K562 (cell line): ENCODE results near the gene RSPH9. TPM values are rescaled to one million over a fixed set of nuclear protein-coding genes. Genes with fewer than 3 reads are reported as not detected.

Source experiments
- ASH1L ChIP-seq: fragments of 450-650 bp; IDR thresholded peaks from 2 replicates; pipeline ENCODE4 v1.6.1; 2018; ENCODE audit warnings: borderline replicate concordance, mild to moderate bottlenecking, low read depth; ENCODE audit not compliant: partially characterized antibody
- BMI1 ChIP-seq: fragments of 150-350 bp; IDR thresholded peaks from 2 replicates; pipeline ENCODE4 v1.6.1; 2014; ENCODE audit warnings: low read length
- CREB1 ChIP-seq, 2 experiments: sonication (generic) in 1 of 2; formaldehyde crosslinking in 1 of 2; IDR thresholded peaks; 2 replicates each; pipeline versions ENCODE4 v1.6.1 to v1.8.0; 2012 to 2022; ENCODE audit warnings: inconsistent platforms in 1 of 2, mild to moderate bottlenecking in 1 of 2, missing genetic modification reagents in 1 of 2, moderate library complexity in 1 of 2
- GABPB1 ChIP-seq: sonication (generic); formaldehyde crosslinking; IDR thresholded peaks from 2 replicates; pipeline ENCODE4 v1.8.0; 2022; ENCODE audit warnings: mild to moderate bottlenecking, missing genetic modification reagents
- HBP1 ChIP-seq: fragments of 450-650 bp; formaldehyde crosslinking; IDR thresholded peaks from 2 replicates; pipeline ENCODE4 v1.4.0; 2022; ENCODE audit warnings: missing genetic modification characterization
- LCOR ChIP-seq: sonication (generic); formaldehyde crosslinking; IDR thresholded peaks from 2 replicates; pipeline ENCODE4 v1.8.0; 2022; ENCODE audit warnings: mild to moderate bottlenecking, missing genetic modification reagents
- MTA1 ChIP-seq: fragments of 450-650 bp; IDR thresholded peaks from 2 replicates; pipeline ENCODE4 v1.6.1; 2017; ENCODE audit warnings: borderline replicate concordance
- NFATC3 ChIP-seq: fragments of 450-650 bp; IDR thresholded peaks from 2 replicates; pipeline ENCODE4 v1.6.1; 2017; ENCODE audit warnings: mild to moderate bottlenecking
- POLR2AphosphoS2 ChIP-seq: IDR thresholded peaks from 2 replicates; pipeline ENCODE4 v1.6.1; 2012; ENCODE audit warnings: low read length, improper control_type of control experiment
- SLC30A9 ChIP-seq: fragments of 250-450 bp; sonication (Bioruptor Pico); IDR thresholded peaks from 2 replicates; pipeline ENCODE4 v1.8.0; 2022; ENCODE audit warnings: mild to moderate bottlenecking, moderate library complexity
- TGIF2 ChIP-seq: sonication (generic); formaldehyde crosslinking; IDR thresholded peaks from 2 replicates; pipeline ENCODE4 v1.8.1; 2022; ENCODE audit warnings: mild to moderate bottlenecking, missing genetic modification reagents, moderate library complexity
- USF1 ChIP-seq: sonication (generic); formaldehyde crosslinking; IDR thresholded peaks from 2 replicates; pipeline ENCODE4 v1.9.0; 2022; ENCODE audit warnings: mild to moderate bottlenecking, missing genetic modification reagents
- ZNF318 ChIP-seq, 2 experiments: fragments of 450-650 bp; IDR thresholded peaks; 2 replicates each; pipeline ENCODE4 v1.6.1; 2016; ENCODE audit warnings: mild to moderate bottlenecking in 2 of 2, borderline replicate concordance in 1 of 2, low read depth in 1 of 2, moderate library complexity in 1 of 2
- ZNF384 ChIP-seq: IDR thresholded peaks from 2 replicates; pipeline ENCODE4 v1.6.1; 2012; ENCODE audit warnings: low read depth, low read length, improper control_type of control experiment
- ZNF655 ChIP-seq: fragments of 250-450 bp; sonication (Bioruptor Pico); IDR thresholded peaks from 2 replicates; pipeline ENCODE4 v1.5.0; 2021
- polyA plus RNA-seq, 8 experiments: library from polyadenylated mRNA; depleted of rRNA in 4 of 8; stranded (reverse) in 5 of 8; unstranded in 3 of 8; fragments of >200 nt; fragmentation: Nextera tagmentation in 2 of 8; fragmentation: Illumina TruSeq in 1 of 8; extraction: Ambion mirVana in 2 of 8; extraction: Trizol in 1 of 8; gene quantifications; 2 replicates each; pipeline versions ENCODE4 v1.2.1 to v1.2.3, GENCODE V29; 2011 to 2014; ENCODE audit warnings: inconsistent platforms in 1 of 8, missing spikeins in 1 of 8
- total RNA-seq, 7 experiments: library from RNA; depleted of rRNA in 6 of 7; stranded (reverse); fragments of >200 nt in 6 of 7; fragmentation: Illumina TruSeq in 2 of 7; extraction: Trizol in 2 of 7; gene quantifications; 2 replicates each; pipeline versions ENCODE4 v1.2.1 to v1.2.3, GENCODE V29; 2011 to 2021; ENCODE audit warnings: low replicate concordance in 1 of 7

RSPH9 gene
- total and polyA plus RNA-seq, 9 of the 15 experiments (the other 6 are each of a cell fraction or from before 2014, with no cell fraction given) = 0.05 to 0.60 (median 0.39) TPM; not detected in 6

- no peak for TF ChIP-seq CREB1 (IDR thresholded peaks at IDR 0.05)
- TF ChIP-seq CREB1 (CRISPR knock-in tag; IDR thresholded peaks at IDR 0.05) = no peak
- no peak for TF ChIP-seq USF1 (CRISPR knock-in tag)
- TF ChIP-seq MTA1 = no peak
- no peak for TF ChIP-seq ZNF318 (IDR thresholded peaks at IDR 0.05; ENCODE audit: borderline replicate concordance in 1 of 2, low read depth in 1 of 2)
- no peak for TF ChIP-seq GABPB1 (CRISPR knock-in tag)
- TF ChIP-seq POLR2AphosphoS2 = peak; percentile 51; the same call in 1 of the 2 replicates
- TF ChIP-seq BMI1 = no peak
- TF ChIP-seq HBP1 (CRISPR knock-in tag) = no peak
- TF ChIP-seq ZNF384 = no peak
- no peak for TF ChIP-seq ZNF655 (CRISPR knock-in tag)
- no peak for TF ChIP-seq NFATC3
- TF ChIP-seq LCOR = 0 out of 2 replicates have a peak, but pooled peaks have one; percentile 43
- TF ChIP-seq TGIF2 (CRISPR knock-in tag) = no peak
- TF ChIP-seq SLC30A9 (CRISPR knock-in tag) = no peak
- TF ChIP-seq ASH1L = no peak
Measured at GRCh38 chr6:43623880-43624785, 20.7 kb upstream of the RSPH9 start (continued).
